ENCODE data around the gene CLRN2. TPM values are rescaled to one million over a fixed set of nuclear protein-coding genes. Genes with fewer than 3 reads are reported as not detected.

CLRN2 gene
- total RNA-seq, 1 experiment from 2014 or later = not detected

GRCh38 chr4:17545374-17546140, 30.6 kb downstream of the CLRN2 start:
- H3K27ac ChIP-seq (ENCODE audit: low read length) = no peak overlapping the region
- in situ Hi-C loops (cut with HindIII; ENCODE audit: low pct_unique_long_range_greater_than_20kb, low sequenced_read_pairs) = no loop called here
- no peaks in the 10 kb centered on the region for H3K27me3 ChIP-seq (ENCODE audit: control insufficient read depth, insufficient read depth, low read length)
- H3K36me3 ChIP-seq (ENCODE audit: control insufficient read depth, insufficient read depth, low read length) = no peaks in the 10 kb centered on the region
- no peak overlapping the region for H3K4me3 ChIP-seq (ENCODE audit: low read depth in 2 of 2, low read length in 2 of 2)
- ATAC-seq (no peak), DNase-seq (ENCODE audit: low read depth, low spot score) (no peak)
- H3K4me1 ChIP-seq (ENCODE audit: control insufficient read depth, insufficient read depth, low read length) = no peaks in the 10 kb centered on the region
- H3K9me3 ChIP-seq (ENCODE audit: control insufficient read depth, insufficient read depth, low read depth, low read length) = no peaks in the 10 kb centered on the region
- no TSS peak for BruUV-seq (replicated peaks)
- POLR2A ChIA-PET = no interaction called here
- intact Hi-C loops (cut with micrococcal nuclease; ENCODE audit: unreplicated experiment) = loop anchor here (5.0 to 10.0 kb wide), 3 partner anchors 87 to 1049 kb away; no protein-coding TSS in a partner anchor
- TF ChIP-seq SIN3A (IDR thresholded peaks at IDR 0.05; ENCODE audit: borderline replicate concordance, insufficient read depth, low read depth, low read length) (no peak), CTCF (IDR thresholded peaks at IDR 0.05) (no peak), POLR2AphosphoS5 (IDR thresholded peaks at IDR 0.05; ENCODE audit: low read depth, low read length) (no peak), TCF7L2 (IDR thresholded peaks at IDR 0.05; ENCODE audit: low read depth, low read length) (no peak)
- CTCF ChIA-PET = no interaction called here

- H3K27ac ChIP-seq (ENCODE audit: low read length) = no peak overlapping the region
- H3K4me1 ChIP-seq (ENCODE audit: control insufficient read depth, insufficient read depth, low read length) = no peaks in the 10 kb centered on the region
- H3K4me3 ChIP-seq (ENCODE audit: low read depth in 2 of 2, low read length in 2 of 2) = no peak overlapping the region
- DNase-seq (ENCODE audit: low read depth, low spot score) (no peak), ATAC-seq (no peak)
- BruUV-seq (replicated peaks) = no TSS peak
- ChIA-PET POLR2A (no interaction called here), CTCF (interaction anchor here (0.6 to 0.7 kb wide), 2 partner anchors 12 to 13 kb away, joined by 3 to 12 read pairs; no protein-coding TSS in a partner anchor)
- TF ChIP-seq POLR2AphosphoS5 (IDR thresholded peaks at IDR 0.05; ENCODE audit: low read depth, low read length) (no peak), SIN3A (IDR thresholded peaks at IDR 0.05; ENCODE audit: borderline replicate concordance, insufficient read depth, low read depth, low read length) (no peak), REST (IDR thresholded peaks at IDR 0.05; ENCODE audit: insufficient read depth in 1 of 2, low read depth in 2 of 2, low read length in 1 of 2) (no peak), TCF7L2 (IDR thresholded peaks at IDR 0.05; ENCODE audit: low read depth, low read length) (no peak), CTCF (IDR thresholded peaks at IDR 0.05) (no peak)
- in situ Hi-C loops (cut with HindIII; ENCODE audit: low pct_unique_long_range_greater_than_20kb, low sequenced_read_pairs) (no loop called here), intact Hi-C loops (cut with micrococcal nuclease; ENCODE audit: unreplicated experiment) (loop anchor here (5.0 to 10.0 kb wide), 3 partner anchors 86 to 1049 kb away; no protein-coding TSS in a partner anchor)
- no peaks in the 10 kb centered on the region for H3K36me3 ChIP-seq (ENCODE audit: control insufficient read depth, insufficient read depth, low read length)
- H3K9me3 ChIP-seq (ENCODE audit: control insufficient read depth, insufficient read depth, low read depth, low read length) = no peaks in the 10 kb centered on the region
- no peaks in the 10 kb centered on the region for H3K27me3 ChIP-seq (ENCODE audit: control insufficient read depth, insufficient read depth, low read length)
Observed at GRCh38 chr4:17546222-17546621, 31.3 kb downstream of the CLRN2 start.
